Measurements from ENCODE around the gene RGL1. TPM values are rescaled to one million over a fixed set of nuclear protein-coding genes. Genes with fewer than 3 reads are reported as not detected.

RGL1 gene
- total RNA-seq, 1 experiment from 2014 or later: 34.5 TPM

- TF ChIP-seq, protein P1, sequence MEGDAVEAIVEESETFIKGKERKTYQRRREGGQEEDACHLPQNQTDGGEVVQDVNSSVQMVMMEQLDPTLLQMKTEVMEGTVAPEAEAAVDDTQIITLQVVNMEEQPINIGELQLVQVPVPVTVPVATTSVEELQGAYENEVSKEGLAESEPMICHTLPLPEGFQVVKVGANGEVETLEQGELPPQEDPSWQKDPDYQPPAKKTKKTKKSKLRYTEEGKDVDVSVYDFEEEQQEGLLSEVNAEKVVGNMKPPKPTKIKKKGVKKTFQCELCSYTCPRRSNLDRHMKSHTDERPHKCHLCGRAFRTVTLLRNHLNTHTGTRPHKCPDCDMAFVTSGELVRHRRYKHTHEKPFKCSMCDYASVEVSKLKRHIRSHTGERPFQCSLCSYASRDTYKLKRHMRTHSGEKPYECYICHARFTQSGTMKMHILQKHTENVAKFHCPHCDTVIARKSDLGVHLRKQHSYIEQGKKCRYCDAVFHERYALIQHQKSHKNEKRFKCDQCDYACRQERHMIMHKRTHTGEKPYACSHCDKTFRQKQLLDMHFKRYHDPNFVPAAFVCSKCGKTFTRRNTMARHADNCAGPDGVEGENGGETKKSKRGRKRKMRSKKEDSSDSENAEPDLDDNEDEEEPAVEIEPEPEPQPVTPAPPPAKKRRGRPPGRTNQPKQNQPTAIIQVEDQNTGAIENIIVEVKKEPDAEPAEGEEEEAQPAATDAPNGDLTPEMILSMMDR (IDR thresholded peaks at IDR 0.05; ENCODE audit: insufficient read depth in 1 of 2, low read depth in 1 of 2, low read length in 1 of 2, severe bottlenecking in 1 of 2, unreplicated experiment in 1 of 2): no peak
- no peak overlapping the region for H3K27ac Mint-ChIP-seq (ENCODE audit: unreplicated experiment)
- H3K4me1 ChIP-seq: peaks cover 7% of the 10 kb centered on the region
- peaks cover 6% of the 10 kb centered on the region for H3K4me1 Mint-ChIP-seq (ENCODE audit: low read depth, unreplicated experiment)
- DNase-seq: no peak
- H3K4me3 Mint-ChIP-seq (ENCODE audit: unreplicated experiment): no peak overlapping the region
- POLR2A ChIA-PET: no interaction called here
- peaks cover 3% of the 10 kb centered on the region for H3K36me3 ChIP-seq (ENCODE audit: control insufficient read depth, insufficient read depth, low read length)
- intact Hi-C loops (cut with micrococcal nuclease; ENCODE audit: unreplicated experiment): no loop called here
- BruUV-seq (replicated peaks): no TSS peak
- CTCF ChIA-PET: no interaction called here
- no peaks in the 10 kb centered on the region for H3K27me3 ChIP-seq (replicated peaks; ENCODE audit: control insufficient read depth, insufficient read depth, low read length)
- H3K9me3 Mint-ChIP-seq (ENCODE audit: unreplicated experiment): no peaks in the 10 kb centered on the region
- no peak overlapping the region for H3K4me3 ChIP-seq (ENCODE audit: low read depth, low read length)
- H3K27me3 Mint-ChIP-seq (ENCODE audit: insufficient read depth, unreplicated experiment): no peaks in the 10 kb centered on the region
- H3K9me3 ChIP-seq: no peaks in the 10 kb centered on the region
- peaks cover 83% of the 10 kb centered on the region for H3K36me3 Mint-ChIP-seq (ENCODE audit: insufficient read depth, unreplicated experiment)
Measured at GRCh38 chr1:183909672-183910071, 104.8 kb downstream of the RGL1 start.

DNA sequence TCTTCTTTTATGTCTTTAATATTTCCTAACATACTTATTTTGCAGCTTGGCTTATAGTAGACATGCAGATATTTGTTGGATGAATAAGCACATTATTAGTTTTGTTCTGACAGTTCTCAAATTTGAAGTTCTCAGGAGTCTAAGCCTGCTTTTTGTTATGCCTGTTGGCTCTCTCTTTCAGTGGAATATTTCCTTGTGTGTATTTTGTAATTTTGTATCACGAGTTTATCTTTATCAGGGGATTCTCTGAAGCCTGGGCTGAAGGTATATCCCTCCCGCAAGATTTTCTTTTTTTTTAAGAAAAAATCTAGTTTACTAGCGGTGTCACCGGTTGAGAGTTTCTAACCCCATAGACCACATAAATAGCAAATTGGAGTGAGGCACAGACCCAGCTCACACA, 105.9 kb downstream of the RGL1 start:
- Histone ChIP-seq H3K4me1 (peaks cover 7% of the 10 kb centered on the region), H3K27me3 (replicated peaks; ENCODE audit: control insufficient read depth, insufficient read depth, low read length) (no peaks in the 10 kb centered on the region), H3K4me3 (ENCODE audit: low read depth, low read length) (no peak overlapping the region), H3K9me3 (no peaks in the 10 kb centered on the region), H3K36me3 (ENCODE audit: control insufficient read depth, insufficient read depth, low read length) (peaks cover 3% of the 10 kb centered on the region; the same call in 1 of the 2 replicates)
- DNase-seq: no peak
- TF ChIP-seq, protein P1 (IDR thresholded peaks at IDR 0.05; ENCODE audit: insufficient read depth in 1 of 2, low read depth in 1 of 2, low read length in 1 of 2, severe bottlenecking in 1 of 2, unreplicated experiment in 1 of 2): no peak
- ChIA-PET CTCF (no interaction called here), POLR2A (no interaction called here)
- Mint-ChIP-seq H3K9me3 (ENCODE audit: unreplicated experiment) (no peaks in the 10 kb centered on the region), H3K4me1 (ENCODE audit: low read depth, unreplicated experiment) (peaks cover 6% of the 10 kb centered on the region), H3K27me3 (ENCODE audit: insufficient read depth, unreplicated experiment) (no peaks in the 10 kb centered on the region), H3K36me3 (ENCODE audit: insufficient read depth, unreplicated experiment) (peaks cover 80% of the 10 kb centered on the region), H3K4me3 (ENCODE audit: unreplicated experiment) (no peak overlapping the region), H3K27ac (ENCODE audit: unreplicated experiment) (no peak overlapping the region)
- intact Hi-C loops (cut with micrococcal nuclease; ENCODE audit: unreplicated experiment): no loop called here
- BruUV-seq (replicated peaks): no TSS peak

- TF ChIP-seq, protein P1 (IDR thresholded peaks at IDR 0.05; ENCODE audit: insufficient read depth in 1 of 2, low read depth in 1 of 2, low read length in 1 of 2, severe bottlenecking in 1 of 2, unreplicated experiment in 1 of 2): no peak
- no peak for DNase-seq
- Histone ChIP-seq H3K27me3 (replicated peaks; ENCODE audit: control insufficient read depth, insufficient read depth, low read length) (no peaks in the 10 kb centered on the region), H3K36me3 (ENCODE audit: control insufficient read depth, insufficient read depth, low read length) (peaks cover 3% of the 10 kb centered on the region; the same call in 1 of the 2 replicates), H3K4me3 (ENCODE audit: low read depth, low read length) (no peak overlapping the region), H3K4me1 (peaks cover 7% of the 10 kb centered on the region), H3K9me3 (no peaks in the 10 kb centered on the region)
- Mint-ChIP-seq H3K4me3 (ENCODE audit: unreplicated experiment) (no peak overlapping the region), H3K36me3 (ENCODE audit: insufficient read depth, unreplicated experiment) (peaks cover 81% of the 10 kb centered on the region), H3K9me3 (ENCODE audit: unreplicated experiment) (no peaks in the 10 kb centered on the region), H3K4me1 (ENCODE audit: low read depth, unreplicated experiment) (peaks cover 9% of the 10 kb centered on the region), H3K27me3 (ENCODE audit: insufficient read depth, unreplicated experiment) (no peaks in the 10 kb centered on the region), H3K27ac (ENCODE audit: unreplicated experiment) (no peak overlapping the region)
- ChIA-PET CTCF (no interaction called here), POLR2A (no interaction called here)
- intact Hi-C loops (cut with micrococcal nuclease; ENCODE audit: unreplicated experiment): no loop called here
- no TSS peak for BruUV-seq (replicated peaks)
Measured at GRCh38 chr1:183911285-183911684, 106.4 kb downstream of the RGL1 start.

Measured in Caco-2 (cell line).